Ectodermal cell (in vitro differentiated cells): ENCODE results near the gene PRDM16.

Experiments
- H3K27ac ChIP-seq: 2 replicates; pipeline ENCODE4 v1.7.0; 2013; ENCODE audit warnings: mild to moderate bottlenecking, low read depth, low read length; ENCODE audit not compliant: insufficient read depth, poor library complexity, severe bottlenecking
- H3K27me3 ChIP-seq: 2 replicates; pipeline ENCODE4 v1.7.0; 2013; ENCODE audit warnings: mild to moderate bottlenecking, low read length; ENCODE audit not compliant: insufficient read depth, control insufficient read depth, poor library complexity, severe bottlenecking
- H3K36me3 ChIP-seq: one replicate; pipeline ENCODE4 v1.7.0; 2013; ENCODE audit warnings: low read length; ENCODE audit not compliant: control insufficient read depth, insufficient read depth
- H3K4me1 ChIP-seq: one replicate; pipeline ENCODE4 v1.7.0; 2013; ENCODE audit warnings: low read length; ENCODE audit not compliant: control insufficient read depth, insufficient read depth
- H3K4me3 ChIP-seq: 2 replicates; pipeline ENCODE4 v1.7.0; 2013; ENCODE audit warnings: low read depth, low read length, control low read depth; ENCODE audit not compliant: insufficient read depth
- H3K9me3 ChIP-seq: 2 replicates; pipeline ENCODE4 v1.7.0; 2013; ENCODE audit warnings: mild to moderate bottlenecking, low read length, moderate library complexity; ENCODE audit not compliant: control insufficient read depth
- WGBS, 2 experiments: methylation state at CpG; one replicate each; pipeline ENCODE4 v1.1.7; 2013; ENCODE audit warnings: missing lambda C conversion rate in 2 of 2; 5-methylcytosine and 5-hydroxymethylcytosine counted together

PRDM16 gene

DNA sequence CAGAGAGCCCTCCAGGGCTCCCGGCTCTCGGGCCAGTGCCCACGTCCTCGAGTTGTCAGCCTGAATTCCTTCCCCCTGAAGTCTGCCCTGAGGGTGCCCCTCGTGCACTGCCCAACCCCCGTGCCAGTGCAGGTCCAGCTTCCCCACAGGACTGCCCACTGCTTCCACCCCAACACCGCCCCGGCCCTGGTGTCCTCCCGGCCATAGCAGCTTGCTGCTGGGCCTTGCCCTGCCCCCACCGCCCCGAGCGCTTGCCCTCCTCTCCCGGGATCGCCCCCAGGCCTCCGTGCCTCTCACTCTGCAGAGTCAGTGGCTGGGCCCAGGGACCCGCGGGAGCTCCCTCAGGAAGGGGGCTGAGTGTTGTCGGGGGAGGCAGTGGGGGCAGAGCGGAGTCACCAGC, 361.4 kb downstream of the PRDM16 start:
- H3K4me3 ChIP-seq, result no peak overlapping the region
- H3K27ac ChIP-seq, result no peak overlapping the region
- peaks cover 10% of the 10 kb centered on the region for H3K4me1 ChIP-seq
- H3K36me3 ChIP-seq, result no peaks in the 10 kb centered on the region
- 88 to 89% methylated on average over 19 of the region's 19 CpGs for WGBS, 2 experiments
- H3K9me3 ChIP-seq, result no peaks in the 10 kb centered on the region
- H3K27me3 ChIP-seq, result no peaks in the 10 kb centered on the region

DNA sequence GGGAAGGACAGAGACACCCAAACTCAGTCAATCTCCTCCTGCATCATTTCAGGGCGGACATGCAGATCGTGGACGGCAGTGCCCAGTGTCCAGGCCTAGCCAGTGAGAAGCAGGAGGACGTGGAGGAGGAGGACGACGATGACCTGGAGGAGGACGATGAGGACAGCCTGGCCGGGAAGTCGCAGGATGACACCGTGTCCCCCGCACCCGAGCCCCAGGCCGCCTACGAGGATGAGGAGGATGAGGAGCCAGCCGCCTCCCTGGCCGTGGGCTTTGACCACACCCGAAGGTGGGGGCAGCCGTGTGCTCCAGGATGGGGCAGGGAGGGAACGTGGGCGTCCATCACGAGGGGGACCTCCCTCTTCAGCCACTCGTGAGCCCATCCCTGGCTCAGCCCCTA, 361.8 kb downstream of the PRDM16 start:
- 89 to 90% methylated on average over 22 of the region's 22 CpGs for WGBS, 2 experiments
- no peak overlapping the region for H3K27ac ChIP-seq
- H3K4me1 ChIP-seq, result peaks cover 10% of the 10 kb centered on the region
- no peaks in the 10 kb centered on the region for H3K9me3 ChIP-seq
- no peak overlapping the region for H3K4me3 ChIP-seq
- H3K36me3 ChIP-seq, result no peaks in the 10 kb centered on the region
- no peaks in the 10 kb centered on the region for H3K27me3 ChIP-seq

DNA sequence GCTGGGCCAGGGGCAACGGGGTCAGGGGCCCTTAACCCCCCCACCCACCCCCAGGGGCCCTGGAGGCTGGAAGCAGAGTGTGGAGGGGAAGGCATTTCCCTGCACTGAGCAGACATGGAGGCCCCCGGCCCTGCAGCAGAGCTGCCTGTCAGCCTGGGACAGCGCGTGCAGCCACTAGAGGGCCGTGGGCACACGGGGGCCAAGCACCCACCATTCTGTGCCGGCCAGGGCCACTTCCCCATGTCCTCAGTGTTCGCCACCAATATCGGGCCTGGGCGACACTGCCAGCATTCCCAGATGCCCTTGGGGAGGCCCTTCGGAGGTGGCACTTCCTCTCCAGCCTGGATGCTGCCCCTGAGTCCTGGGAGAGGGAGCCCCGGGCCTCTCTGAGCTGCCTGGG, 362.3 kb downstream of the PRDM16 start:
- no peak overlapping the region for H3K4me3 ChIP-seq
- H3K36me3 ChIP-seq, result no peaks in the 10 kb centered on the region
- H3K9me3 ChIP-seq, result no peaks in the 10 kb centered on the region
- no peak overlapping the region for H3K27ac ChIP-seq
- 49 to 52% methylated on average over 12 of the region's 12 CpGs for WGBS, 2 experiments
- H3K4me1 ChIP-seq, result peaks cover 10% of the 10 kb centered on the region
- H3K27me3 ChIP-seq, result no peaks in the 10 kb centered on the region

DNA sequence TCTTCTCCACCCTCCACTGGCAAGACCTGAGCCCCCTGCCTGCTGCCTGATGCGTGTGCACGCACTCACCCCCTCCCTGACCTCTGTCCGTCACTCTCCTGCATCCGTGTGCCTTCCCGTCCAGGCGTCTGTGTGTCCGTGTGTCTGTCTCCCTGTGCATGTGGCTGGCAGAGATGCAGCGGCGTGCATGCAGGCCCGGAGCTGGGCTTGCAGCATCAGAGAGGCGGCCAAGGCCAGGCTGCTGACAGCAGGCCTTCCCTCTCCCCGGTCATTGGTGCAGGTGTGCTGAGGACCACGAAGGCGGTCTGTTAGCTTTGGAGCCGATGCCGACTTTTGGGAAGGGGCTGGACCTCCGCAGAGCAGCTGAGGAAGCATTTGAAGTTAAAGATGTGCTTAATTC, 362.7 kb downstream of the PRDM16 start:
- peaks cover 10% of the 10 kb centered on the region for H3K4me1 ChIP-seq
- no peaks in the 10 kb centered on the region for H3K27me3 ChIP-seq
- H3K4me3 ChIP-seq, result no peak overlapping the region
- 88 to 89% methylated on average over 17 of the region's 17 CpGs for WGBS, 2 experiments
- no peaks in the 10 kb centered on the region for H3K9me3 ChIP-seq
- H3K27ac ChIP-seq, result no peak overlapping the region
- H3K36me3 ChIP-seq, result no peaks in the 10 kb centered on the region

DNA sequence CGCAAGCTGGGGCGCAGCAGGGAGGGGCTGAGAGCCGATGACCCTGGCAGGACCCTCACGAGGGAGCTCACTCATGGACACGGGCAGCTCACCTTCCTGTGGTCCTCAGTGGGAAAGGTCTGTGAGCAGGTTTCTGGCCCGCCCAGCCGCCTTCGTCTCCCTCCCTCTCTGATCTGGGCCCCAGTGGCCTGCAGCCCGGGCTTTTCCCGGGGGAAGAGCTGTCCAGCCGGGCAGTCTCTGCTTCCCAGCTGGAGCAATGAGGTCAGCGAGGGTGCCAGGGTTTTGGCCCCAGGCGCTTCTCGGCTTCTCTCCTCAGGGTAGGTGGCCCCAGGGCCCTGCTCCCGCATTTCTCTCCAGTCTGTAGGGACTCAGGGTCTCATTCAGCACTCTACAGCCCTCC, 363.3 kb downstream of the PRDM16 start:
- 84% methylated on average over 15 of the region's 15 CpGs for WGBS, 2 experiments
- Histone ChIP-seq H3K27ac (no peak overlapping the region), H3K4me1 (peaks cover 10% of the 10 kb centered on the region), H3K36me3 (no peaks in the 10 kb centered on the region), H3K27me3 (no peaks in the 10 kb centered on the region), H3K9me3 (no peaks in the 10 kb centered on the region), H3K4me3 (no peak overlapping the region)

DNA sequence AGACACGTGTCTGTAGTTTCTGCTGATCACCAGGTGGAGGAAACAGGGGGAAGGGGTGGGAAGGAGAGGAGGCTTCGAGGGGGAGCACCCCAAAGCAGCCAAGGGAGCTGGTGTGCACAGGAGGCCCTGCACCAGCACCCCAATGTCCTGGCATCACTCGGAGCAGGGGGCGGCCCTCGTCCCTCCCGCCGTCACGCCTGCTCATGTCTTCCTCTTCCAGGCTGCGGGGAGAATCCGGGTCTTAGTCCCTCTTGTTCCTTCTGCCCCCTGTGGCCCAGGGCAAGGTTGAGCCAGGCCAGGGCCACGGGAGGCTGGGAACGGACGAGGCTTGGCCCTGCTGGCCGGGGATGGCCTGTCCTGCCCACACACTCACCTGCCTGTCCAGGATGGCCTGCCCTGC, 364.1 kb downstream of the PRDM16 start:
- Histone ChIP-seq H3K4me3 (no peak overlapping the region), H3K4me1 (peaks cover 10% of the 10 kb centered on the region), H3K27me3 (no peaks in the 10 kb centered on the region), H3K36me3 (no peaks in the 10 kb centered on the region), H3K27ac (no peak overlapping the region), H3K9me3 (no peaks in the 10 kb centered on the region)
- 91 to 93% methylated on average over 14 of the region's 14 CpGs for WGBS, 2 experiments

DNA sequence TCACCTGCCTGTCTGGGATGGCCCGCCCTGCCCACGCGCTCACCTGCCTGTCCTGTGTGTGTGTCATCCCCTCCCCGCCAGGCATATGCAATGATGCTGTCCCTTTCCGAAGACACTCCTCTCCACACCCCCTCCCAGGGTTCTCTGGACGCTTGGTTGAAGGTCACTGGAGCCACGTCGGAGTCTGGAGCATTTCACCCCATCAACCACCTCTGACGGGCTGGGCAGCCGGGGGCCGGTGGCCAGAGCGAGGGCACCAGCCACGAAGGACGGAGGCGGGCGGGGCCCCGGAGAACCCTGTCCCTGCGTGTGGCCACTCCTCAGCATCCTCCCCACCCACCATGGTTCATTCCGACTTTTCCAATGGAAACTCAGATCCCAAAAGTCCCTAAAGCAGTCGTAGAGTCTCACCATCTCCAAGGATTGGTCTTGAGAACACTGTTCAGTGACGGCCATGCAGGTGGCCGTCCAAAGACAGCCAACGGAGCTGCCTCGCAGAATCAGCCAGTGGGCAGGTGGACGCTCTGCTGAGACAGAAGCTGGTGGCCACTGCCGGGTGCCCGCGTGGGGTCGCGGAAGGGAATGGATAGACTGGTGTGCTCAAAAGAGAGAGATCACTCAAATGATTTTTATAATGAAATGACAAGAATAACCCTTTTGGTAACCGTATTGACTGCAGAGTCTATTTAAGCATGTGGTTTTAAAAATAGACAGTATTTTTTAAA, 364.8 kb downstream of the PRDM16 start:
- Histone ChIP-seq H3K4me3 (no peak overlapping the region), H3K4me1 (peaks cover 10% of the 10 kb centered on the region), H3K36me3 (no peaks in the 10 kb centered on the region), H3K9me3 (no peaks in the 10 kb centered on the region), H3K27ac (no peak overlapping the region), H3K27me3 (no peaks in the 10 kb centered on the region)
- WGBS, 2 experiments, result 95% methylated on average over 31 of the region's 31 CpGs

DNA sequence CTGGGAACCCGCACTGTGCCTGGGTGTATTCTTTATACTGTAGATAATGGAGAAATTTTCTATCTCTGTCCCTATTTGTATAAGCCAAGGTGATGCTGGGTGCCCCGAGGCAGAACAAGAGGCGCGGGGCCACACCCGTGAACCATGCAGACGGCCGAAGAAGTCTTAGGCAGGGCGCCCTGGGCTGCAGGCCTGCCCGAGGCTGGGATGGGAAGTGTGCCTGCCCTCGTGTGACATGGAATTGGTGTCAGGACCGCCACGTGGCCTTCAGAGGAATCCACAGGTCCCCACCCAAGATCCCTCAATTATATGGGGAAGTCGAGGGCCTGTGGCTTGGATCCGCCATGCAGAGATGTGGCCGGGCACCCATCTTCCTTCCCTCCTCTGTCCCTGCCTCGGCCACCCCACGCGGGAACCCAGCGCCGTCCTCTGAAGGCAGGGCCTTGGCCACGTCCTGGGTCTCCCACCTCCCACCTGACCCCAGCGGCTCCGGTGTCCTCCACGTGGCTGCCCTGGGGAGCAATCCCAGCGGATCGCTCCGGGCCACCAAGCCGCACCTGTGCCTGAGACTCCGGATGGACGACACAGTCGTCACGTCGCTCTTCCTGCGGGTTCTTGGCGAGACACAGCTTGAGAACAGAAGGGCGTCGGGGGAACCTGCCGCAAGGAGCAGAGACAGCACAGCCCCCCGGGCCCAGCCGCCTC, 365.6 kb downstream of the PRDM16 start:
- H3K36me3 ChIP-seq, result no peaks in the 10 kb centered on the region
- WGBS, 2 experiments, result 94 to 95% methylated on average over 40 of the region's 40 CpGs
- peaks cover 10% of the 10 kb centered on the region for H3K4me1 ChIP-seq
- no peak overlapping the region for H3K27ac ChIP-seq
- H3K27me3 ChIP-seq, result no peaks in the 10 kb centered on the region
- H3K4me3 ChIP-seq, result no peak overlapping the region
- no peaks in the 10 kb centered on the region for H3K9me3 ChIP-seq

DNA sequence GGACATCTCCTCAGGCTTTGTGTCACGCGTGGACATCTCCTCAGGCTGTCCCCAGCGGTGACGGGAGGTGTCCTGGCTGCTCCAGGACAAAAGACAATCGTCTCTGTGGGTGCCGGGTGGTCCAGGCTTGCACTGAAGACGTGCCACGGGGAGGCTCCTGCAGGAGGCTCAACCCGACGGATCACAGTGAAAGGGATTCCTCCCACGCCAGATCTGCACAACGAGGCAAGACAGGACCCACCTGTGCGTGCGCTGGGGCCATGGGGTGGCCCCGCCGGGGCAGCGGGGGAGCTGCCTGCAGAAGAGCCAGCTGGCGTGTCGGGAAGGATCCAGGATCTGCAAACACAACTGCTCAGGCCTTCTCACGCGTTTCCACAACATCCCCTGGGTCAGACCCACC, 366.7 kb downstream of the PRDM16 start:
- 85 to 86% methylated on average over 21 of the region's 21 CpGs for WGBS, 2 experiments
- Histone ChIP-seq H3K27ac (no peak overlapping the region), H3K4me1 (peaks cover 19% of the 10 kb centered on the region), H3K4me3 (no peak overlapping the region), H3K27me3 (no peaks in the 10 kb centered on the region), H3K9me3 (no peaks in the 10 kb centered on the region), H3K36me3 (no peaks in the 10 kb centered on the region)

DNA sequence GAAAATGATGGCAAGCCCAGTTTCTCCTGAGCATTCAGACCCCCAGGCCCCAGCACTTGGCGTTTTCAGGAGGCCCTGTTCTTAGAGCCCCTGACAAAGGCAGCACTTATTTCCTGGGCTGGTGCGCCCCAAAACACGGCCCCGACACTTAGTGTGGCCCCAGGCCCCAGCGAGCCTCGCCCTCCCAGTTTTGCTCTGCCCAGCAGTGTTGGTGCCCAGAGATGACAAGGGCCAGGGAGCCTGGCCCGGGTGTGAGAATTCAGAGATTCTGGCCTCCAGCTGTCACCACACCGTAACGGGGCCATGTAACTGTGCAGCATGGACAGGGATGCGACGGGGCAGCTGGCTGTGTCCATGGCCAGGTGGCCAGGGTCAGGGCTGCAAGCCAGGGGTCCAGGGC, 367.4 kb downstream of the PRDM16 start:
- 95 to 96% methylated on average over 11 of the region's 11 CpGs for WGBS, 2 experiments
- H3K36me3 ChIP-seq, result no peaks in the 10 kb centered on the region
- H3K27me3 ChIP-seq, result no peaks in the 10 kb centered on the region
- no peak overlapping the region for H3K4me3 ChIP-seq
- no peaks in the 10 kb centered on the region for H3K9me3 ChIP-seq
- peaks cover 23% of the 10 kb centered on the region for H3K4me1 ChIP-seq
- H3K27ac ChIP-seq, result no peak overlapping the region
